Cardiac fibroblast (primary cell): ENCODE data around the gene VAPA.

Source experiments
- DNase-seq, 2 donors: peaks; one replicate each; pipeline versions ENCODE4 v3.0.0 to v3.0.0-alpha.2; 2010; ENCODE audit warnings: low read depth in 2 of 2
- H3K4me3 ChIP-seq, 2 donors: replicated peaks in 1 of 2; 1 replicate in 1 of 2; 2 replicates in 1 of 2; pipeline ENCODE4 v1.5.1; 2011; ENCODE audit warnings: low read depth in 2 of 2, low read length in 2 of 2, mild to moderate bottlenecking in 2 of 2, moderate library complexity in 1 of 2
- CTCF ChIP-seq: IDR thresholded peaks from one replicate; pipeline ENCODE4 v1.5.1; 2011; ENCODE audit warnings: low read depth, mild to moderate bottlenecking, low read length, inconsistent platforms

The VAPA gene

GRCh38 chr18:9941103-9941502 lies 27.3 kb downstream of the VAPA start:
- H3K4me3 ChIP-seq, result no peak overlapping the region
- TF ChIP-seq CTCF, result no peak
- DNase-seq, result no peak

GRCh38 chr18:9941660-9942059 lies 27.8 kb downstream of the VAPA start:
- no peak for TF ChIP-seq CTCF
- no peak for DNase-seq
- no peak overlapping the region for H3K4me3 ChIP-seq

GRCh38 chr18:9943311-9943710 lies 29.5 kb downstream of the VAPA start:
- TF ChIP-seq CTCF, result no peak
- DNase-seq, result no peak
- no peak overlapping the region for H3K4me3 ChIP-seq

- no peak for TF ChIP-seq CTCF
- no peak overlapping the region for H3K4me3 ChIP-seq
- no peak for DNase-seq
Measured at GRCh38 chr18:9944805-9945204, 31.0 kb downstream of the VAPA start.

GRCh38 chr18:9946831-9947230 lies 33.0 kb downstream of the VAPA start:
- peak in 1 of 2 donors; percentile 34 for DNase-seq
- H3K4me3 ChIP-seq, result no peak overlapping the region
- TF ChIP-seq CTCF, result no peak

- no peak overlapping the region for H3K4me3 ChIP-seq
- peak in 1 of 2 donors; percentile 38 for DNase-seq
- no peak for TF ChIP-seq CTCF
Measured at GRCh38 chr18:9947248-9947647, 33.4 kb downstream of the VAPA start.

- DNase-seq, result no peak
- no peak for TF ChIP-seq CTCF
- no peak overlapping the region for H3K4me3 ChIP-seq
Measured at GRCh38 chr18:9949315-9949714, 35.5 kb downstream of the VAPA start.
